Suppressor macrophage treated with lipopolysaccharide for 4 hours (primary cell): ENCODE data around the gene C19orf81.
"Not testable (repeated sequence)": the region's sequence is repeated elsewhere in the genome, so short reads cannot be mapped to it uniquely, and the experiment has no call there.

ENCODE experiments used
- DNase-seq: peaks from one replicate; pipeline ENCODE4 v3.0.0-alpha.2; 2020

Gene C19orf81

DNA sequence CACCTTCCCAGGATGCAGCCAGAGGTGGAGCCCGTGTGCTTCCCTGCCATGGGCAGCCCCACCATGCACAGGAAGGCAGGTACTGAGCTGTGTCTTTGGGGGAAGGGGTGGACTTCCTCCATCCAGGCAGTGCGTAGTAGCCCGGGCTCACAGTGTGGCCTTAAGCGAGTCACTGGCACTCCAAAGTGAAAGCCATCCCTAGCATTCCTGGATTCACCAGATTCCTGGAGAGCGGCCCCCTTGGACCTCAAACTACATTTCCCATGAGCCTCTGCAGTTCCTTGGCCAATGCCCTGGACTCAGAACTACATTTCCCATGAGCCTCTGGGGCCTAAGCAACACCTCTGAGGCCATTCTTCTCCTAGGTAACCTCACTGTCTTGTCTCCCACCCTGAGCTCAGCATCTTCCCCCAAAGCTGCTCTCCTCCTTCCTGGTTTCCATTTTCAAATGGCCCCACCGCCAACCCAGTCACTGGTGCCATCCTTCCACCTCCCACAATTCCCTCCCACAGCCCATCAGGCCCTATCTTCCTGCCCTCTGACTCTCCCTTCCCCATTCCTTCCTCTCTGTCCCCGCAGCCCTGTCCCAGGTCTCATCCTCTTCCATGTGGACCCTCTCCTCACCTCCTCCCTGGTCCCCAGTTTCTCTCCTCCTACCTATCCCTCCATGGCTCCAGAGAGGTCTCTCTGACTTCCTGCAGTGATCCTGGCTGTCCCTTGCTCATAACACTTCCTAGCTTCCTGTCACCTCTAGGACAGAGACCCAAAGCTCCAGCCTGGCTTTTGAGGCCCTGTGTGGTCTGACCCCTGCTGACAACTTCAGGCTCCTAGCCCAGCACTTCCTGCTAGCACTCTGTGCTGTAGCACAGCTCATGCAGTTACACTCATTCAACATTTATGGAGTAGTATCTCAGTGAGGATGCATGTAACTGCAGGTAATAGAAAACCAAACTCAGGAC, at the start of gene C19orf81:
Gene C19orf81 (plus strand): TSS at position 13 of the 959 bp plus-strand sequence. CDS start 0 bp downstream, at position 13.
- no peak for DNase-seq

DNA sequence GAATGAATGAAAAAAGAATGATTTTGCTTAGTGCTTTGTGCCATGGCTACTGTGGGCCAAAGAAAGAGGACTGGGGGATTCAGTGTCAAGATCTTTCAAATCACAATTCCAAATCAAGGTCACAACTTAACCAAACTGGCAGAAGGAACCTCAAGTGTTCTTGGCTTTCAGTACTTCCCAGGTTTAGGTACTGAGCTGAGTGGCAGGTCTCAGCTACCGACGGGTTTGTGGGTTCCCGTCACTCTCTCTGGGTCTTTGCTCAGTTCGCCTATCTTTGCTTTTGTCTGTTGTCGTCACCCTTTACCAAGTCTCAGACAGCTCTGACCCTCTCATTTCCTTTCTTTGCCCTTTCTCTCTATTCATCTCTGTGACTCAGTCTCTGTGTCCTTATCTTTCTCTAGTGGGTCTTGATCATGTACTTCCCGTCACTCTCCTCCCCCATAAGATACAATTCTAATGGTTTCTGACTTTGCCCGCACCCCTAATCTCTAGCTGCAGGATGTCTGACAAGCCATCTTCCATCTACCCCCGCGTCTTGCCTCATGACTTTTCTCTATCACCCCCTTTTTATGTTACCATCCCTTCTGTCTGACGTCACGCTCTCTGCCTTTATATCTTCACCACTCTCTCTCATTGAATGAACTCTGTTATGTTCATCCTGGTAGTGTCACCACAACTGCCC, 47.7 kb upstream of the C19orf81 start:
- no peak for DNase-seq

DNA sequence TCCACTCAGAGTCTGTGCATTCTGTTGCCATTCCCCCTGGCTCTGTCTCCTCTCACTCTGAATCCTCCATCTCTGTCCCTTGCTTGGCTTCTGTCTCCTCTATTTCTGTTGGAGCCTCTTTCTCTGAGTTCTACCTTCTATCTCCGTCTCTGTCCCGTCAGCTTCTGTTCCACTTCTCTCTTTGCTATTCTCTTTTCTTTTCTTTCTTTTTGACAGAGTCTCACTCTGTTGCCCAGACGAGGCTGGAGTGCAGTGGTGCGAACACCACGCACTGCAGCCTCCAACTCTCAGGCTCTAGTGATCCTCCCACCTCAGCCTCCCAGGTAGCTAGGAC, 47.2 kb upstream of the C19orf81 start:
- no peak for DNase-seq

DNA sequence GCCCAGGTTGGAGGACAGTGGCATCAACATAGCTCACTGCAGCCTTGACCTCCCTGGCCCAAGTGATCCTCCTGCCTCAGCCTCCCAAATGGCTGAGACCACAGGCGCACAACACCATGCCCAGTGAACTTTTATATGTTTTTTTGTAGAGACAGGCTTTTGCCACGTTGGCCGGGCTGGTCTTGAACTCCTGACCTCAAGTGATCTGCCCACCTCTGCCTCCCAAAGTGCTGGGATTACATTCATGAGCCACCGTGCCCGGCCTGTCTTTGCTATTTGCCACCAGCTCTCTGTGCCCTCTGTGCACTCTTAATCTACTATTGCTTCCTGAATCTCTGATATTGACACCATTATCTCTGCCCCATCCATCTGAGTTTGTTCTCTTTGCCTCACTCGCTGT, 46.7 kb upstream of the C19orf81 start:
- DNase-seq = no peak

DNA sequence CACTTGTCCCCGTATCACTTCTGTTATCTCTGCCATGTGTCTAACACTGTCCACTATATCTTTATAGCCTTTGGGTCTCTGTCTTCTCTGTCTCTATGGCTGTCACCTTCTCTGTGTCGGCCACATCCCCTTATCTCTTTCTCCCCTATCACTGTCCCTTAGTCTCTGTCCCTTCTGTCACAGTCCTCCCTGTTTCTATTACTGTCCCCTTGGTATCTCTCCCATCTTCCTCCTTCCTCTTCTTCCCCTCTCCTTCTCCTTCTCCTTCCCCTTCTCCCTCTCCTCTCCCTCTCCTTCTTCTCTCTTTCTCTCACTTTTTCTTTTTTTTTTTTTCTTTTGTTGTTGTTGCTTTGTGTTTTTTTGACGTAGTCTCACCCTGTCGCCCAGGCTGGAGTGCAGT, 46.3 kb upstream of the C19orf81 start:
- no peak for DNase-seq

DNA sequence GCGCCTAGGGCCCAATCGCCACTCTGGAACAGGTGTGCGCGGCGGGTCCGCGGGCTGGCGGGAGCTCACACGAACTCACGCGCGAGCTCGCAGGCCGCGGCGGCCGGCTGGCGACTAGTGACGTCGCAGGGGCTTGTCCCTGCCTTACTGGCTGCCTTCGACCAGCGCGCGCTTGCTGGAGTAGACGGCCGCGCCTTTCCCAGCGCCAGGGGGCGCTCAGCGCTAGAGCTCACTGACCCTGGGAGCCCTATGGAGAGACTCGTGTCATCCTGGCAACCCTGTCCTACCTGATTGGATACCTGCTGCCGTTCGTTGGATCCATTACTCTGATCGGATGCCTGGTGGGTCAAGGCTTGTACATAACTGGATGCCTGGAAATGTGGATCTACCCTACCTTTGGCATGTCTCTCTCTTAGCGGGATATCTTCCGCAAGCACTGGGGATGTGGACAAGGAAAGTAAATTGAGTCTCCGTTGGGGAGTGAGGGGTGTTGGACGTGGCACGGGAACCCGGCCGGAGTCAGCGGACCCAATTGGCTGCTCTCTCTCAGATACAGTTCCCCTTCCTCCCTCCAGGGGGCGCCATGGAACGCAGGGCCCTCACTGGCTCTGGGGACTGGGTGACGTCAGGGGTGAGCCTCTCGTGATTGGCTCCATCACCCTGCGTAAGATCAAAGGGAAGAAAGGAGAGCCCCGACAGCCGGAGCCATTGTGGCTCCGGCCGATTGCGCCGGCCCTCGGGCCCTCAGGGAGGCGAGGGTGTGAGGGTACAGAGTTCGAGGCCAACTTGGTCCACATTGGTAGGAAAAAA, 44.8 kb upstream of the C19orf81 start:
- not testable (repeated sequence) for DNase-seq

DNA sequence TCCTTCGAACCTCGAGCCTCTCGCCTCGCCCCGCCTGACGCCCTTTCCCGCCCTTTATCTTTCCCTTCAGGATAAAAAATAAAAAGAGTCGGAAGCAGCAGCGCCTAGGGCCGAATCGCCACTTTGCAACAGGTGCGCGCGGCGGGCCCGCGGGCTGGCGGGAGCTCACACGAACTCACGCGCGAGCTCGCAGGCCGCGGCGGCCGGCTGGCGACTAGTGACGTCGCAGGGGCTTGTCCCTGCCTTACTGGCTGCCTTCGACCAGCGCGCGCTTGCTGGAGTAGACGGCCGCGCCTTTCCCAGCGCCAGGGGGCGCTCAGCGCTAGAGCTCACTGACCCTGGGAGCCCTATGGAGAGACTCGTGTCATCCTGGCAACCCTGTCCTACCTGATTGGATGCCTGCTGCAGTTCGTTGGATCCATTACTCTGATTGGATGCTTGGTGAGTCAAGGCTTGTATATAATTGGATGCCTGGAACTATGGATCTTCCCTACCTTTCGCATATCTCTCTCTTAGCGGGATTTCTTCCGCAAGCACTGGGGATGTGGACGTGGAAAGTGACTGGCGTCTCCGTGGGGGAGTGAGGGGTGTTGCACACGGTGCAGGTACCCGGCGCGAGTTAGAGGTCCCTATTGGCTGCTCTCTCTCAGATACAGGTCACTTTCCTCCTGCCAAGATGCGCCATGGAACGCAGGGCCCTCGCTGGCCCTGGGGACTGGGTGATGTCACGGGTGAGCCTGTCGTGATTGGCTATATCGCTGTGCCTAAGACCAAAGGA, 43.0 kb upstream of the C19orf81 start:
- not testable (repeated sequence) for DNase-seq

DNA sequence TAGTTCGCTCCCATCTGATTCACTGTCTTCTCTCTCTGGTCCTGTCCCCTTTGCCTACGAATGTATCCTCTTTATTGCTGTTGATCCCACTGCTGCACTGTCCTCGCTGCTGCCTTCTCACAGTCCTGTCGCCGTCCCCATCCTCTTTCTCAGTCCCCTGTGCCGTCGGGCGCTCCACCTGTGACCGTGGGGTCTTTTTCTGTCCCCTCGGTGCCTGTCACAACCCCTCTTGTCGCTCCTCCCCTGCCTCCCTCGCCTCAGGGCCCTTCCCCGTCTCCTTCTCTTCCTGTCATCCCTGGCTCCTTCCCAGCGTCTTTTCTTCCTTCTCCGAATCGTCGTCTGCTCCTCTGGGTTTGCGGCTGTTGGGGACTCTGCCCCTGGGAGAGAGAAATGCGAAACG, 41.9 kb upstream of the C19orf81 start:
- no peak for DNase-seq

DNA sequence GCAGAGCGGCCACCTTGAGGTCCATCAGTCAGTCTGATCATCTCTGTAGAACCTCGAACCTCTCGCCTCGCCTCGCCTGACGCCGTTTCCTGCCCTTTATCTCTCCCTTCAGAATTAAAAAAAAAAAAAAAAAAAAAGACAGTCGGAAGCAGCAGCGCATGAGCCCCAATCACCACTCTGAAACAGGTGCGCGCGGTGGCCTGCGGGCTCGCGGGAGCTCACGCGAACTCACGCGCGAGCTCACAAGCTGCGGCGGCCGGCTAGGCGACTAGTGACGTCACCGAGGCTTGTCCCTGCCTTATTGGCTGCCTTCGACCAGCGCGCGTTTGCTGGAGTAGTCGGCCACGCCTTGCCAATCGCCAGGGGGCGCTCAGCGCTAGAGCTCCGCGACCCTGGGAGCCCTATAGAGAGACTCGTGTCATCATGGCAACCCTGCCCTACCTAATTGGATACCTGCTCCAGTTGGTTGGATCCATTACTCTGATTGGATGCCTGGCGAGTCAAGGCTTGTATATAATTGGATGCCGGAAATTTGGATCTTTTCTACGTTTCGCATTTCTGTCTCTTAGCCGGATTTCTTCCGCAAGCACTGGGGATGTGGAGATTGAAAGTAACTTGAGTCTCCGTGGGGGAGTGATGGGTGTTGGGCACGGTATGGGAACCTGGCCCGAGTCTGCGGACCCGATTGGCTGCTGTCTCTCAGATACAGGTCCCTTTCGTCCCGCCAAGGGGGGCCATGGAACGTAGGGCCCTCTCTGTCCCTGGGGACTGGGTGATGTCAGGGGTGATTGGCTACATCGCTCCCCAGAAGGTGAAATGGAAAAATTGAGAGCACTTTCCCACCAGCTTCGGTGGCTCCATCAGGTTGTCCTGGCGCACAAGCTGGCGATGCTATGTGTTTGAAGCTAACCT, 41.1 kb upstream of the C19orf81 start:
- DNase-seq = peak; percentile 75

DNA sequence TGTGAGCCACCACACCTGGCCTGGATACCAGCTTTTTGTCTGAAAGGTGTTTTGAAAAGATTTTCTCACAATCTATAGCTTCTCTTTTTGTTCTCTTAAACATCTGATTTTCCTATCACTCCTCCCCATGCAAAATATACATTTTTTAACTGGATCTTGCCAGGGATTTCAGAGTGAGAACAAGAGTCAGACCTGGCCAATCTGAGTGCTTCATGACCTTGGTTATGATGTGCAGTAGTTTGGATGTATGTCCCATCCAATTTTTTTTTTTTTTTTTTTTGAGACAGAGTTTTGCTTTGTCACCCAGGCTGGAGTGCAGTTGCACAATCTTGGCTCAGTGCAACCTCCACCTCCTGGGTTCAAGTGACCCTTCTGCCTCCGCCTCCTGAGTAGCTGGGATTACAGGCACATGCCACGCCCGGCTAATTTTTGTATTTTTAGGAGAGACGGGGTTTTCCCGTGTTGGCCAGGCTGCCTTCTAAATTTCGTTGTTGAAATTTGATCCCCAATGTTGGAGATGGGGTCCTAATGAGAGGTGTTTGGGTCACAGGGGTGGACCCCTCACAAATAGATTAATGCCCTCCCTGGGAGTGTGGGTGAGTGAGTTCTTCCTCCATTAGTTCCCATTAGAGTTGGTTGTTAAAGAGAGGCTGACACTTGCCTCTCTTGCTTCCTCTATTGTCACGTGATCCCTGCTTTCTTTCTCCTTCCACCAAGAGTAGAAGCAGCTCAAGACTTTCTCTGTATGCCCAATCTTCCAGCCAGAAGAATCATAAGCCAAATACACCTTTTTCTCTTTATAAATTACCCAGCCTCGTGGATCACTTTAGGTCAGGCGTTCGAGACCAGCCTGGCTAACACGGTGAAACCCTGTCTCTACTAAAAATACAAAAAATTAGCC, 36.5 kb upstream of the C19orf81 start:
- not testable (repeated sequence) for DNase-seq

DNA sequence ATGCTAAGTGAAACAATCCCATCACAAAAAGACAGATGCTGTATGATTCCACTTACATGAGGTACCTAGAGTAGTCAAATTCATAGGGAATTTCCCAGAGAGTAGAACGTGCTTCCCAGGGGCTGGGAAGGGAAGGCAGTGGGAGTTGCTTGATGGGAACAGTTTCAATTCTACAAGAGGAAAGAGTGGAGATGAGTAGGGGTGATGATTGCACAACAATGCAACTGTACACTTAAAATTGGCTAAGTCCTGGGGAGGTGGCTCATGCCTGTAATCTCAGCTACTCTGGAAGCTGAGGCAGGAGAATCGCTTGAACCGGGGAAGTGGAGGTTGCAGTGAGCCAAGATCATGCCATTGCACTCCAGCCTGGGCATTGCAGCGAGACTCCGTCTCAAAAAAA, 30.9 kb upstream of the C19orf81 start:
- not testable (repeated sequence) for DNase-seq

DNA sequence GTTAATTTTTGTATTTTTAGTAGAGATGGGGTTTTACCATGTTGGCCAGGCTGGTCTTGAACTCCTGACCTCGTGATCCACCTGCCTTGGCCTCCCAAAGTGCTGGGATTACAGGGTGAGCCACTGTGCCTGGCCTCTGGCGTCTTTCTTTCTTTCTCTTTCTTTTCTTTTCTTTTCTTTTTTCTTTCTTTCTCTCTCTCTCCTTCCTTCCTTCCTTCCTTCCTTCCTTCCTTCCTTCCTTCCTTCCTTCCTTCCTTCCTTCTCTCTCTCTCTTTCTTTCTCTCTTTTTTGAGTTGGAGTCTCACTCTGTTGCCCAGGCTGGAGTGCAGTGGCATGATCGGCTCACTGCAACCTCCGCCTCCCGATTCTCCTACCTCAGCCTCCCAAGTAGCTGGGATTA, 30.1 kb upstream of the C19orf81 start:
- not testable (repeated sequence) for DNase-seq

DNA sequence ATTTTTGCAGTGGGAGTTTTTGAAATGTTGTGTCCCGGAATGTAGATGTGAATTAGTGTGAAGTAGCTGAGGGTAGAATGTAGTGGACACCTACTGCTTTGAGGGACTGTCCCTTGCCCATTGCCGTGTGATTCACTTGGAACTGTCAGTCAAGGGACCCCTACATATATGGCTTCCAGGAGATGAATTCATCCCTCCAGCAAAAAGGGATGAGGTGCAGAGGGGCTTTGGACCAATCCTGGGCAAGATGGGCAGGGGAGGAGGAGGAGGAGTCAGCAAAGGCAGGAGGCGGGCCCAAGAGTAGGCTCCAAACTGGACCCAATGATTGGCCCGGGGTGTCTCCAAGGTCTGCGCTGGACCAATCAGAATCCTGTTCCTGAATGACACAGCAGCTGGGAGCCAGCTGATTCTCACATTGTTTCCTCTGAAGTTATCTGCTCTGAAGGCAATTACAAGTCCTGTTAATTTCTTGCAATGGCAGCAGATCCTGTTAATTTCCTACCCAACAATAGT, 28.8 kb upstream of the C19orf81 start:
- not testable (repeated sequence) for DNase-seq

DNA sequence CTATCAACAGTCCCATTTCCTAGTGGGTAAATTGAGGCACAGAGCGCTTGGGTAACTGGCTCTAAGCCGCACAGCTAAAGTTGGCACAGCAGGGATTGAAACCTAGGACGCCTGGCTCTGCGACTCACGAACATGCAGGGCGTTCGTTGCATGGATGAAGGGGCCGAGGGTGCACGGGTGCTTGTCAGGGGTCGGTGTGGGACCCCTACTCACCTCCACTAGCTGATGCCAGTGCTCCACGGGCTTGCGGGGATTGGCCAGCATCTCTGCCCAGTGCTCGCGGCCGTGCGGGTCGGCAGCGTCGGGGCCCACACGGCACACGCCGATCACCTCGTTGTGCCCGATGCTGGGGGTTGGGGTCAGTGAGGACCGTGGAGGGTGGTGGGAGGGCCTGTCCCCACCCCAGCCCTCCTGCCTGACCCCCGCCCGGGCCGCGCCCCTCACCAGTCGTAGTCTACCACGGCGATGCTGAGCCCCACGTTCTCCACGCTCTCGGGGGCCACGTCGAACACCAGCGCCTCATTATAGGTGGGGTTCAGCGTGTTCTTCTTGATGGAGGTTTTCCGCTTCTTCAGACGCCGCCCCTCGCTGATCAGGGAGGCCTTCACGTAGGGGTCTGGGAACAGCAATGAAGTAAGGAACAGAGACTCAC, 24.2 kb upstream of the C19orf81 start:
- DNase-seq = no peak

DNA sequence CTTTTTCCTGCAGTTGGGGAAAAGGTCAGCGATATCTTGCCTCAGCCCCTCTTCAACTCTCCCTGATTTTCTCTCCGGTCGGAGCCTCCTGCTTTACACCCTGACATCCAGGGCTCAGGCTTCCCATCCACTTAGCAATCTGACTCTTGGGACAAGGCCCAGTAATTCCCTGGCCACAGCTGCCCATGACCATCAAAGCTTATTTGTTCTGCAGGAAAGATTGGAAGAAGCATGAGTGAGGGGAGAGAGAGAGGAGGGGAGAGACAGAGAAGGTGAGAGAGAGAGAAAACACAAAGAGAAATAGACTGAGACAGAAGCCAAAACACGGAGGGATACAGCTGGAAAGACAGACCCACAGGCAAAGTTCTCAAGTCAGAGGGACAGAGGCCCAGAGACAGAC, 23.2 kb upstream of the C19orf81 start:
- DNase-seq = no peak

DNA sequence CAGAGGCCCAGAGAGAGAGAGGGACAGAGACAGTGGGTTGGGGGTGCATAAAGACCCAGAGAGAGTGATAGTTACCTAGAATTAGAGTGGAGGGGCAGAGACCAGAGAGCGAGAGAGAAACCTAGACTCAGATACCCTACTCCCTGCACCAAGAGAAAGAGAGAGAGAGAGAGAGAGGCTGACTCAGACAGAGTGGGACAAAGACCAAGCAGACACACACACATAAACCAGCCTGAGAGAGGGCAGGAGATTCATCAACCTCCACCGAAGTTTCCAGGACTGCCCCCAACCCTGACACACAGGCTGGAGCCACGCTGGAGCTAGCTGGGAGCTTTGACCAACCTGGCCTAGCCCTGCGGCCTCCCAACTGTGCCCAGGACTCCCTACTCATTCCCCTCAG, 22.4 kb upstream of the C19orf81 start:
- no peak for DNase-seq

DNA sequence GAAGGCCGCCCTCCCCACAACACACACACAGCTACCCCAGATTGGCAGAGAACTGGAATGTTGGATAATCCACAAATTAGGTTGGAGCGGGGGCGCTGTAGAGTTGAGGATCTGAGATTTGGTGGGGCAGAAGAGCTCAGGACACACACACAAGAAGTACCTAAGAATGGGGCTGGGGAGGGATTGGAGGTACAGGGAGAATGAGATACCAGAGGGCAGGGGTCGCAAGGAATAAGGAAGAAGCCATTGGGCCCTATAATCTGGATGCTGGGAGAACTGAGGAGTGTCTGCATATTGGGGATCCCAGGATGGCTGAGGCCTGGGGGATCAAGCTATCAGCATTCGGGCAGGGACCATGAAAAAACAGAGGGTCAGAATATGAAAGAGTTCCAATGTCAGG, 21.1 kb upstream of the C19orf81 start:
- DNase-seq = no peak

DNA sequence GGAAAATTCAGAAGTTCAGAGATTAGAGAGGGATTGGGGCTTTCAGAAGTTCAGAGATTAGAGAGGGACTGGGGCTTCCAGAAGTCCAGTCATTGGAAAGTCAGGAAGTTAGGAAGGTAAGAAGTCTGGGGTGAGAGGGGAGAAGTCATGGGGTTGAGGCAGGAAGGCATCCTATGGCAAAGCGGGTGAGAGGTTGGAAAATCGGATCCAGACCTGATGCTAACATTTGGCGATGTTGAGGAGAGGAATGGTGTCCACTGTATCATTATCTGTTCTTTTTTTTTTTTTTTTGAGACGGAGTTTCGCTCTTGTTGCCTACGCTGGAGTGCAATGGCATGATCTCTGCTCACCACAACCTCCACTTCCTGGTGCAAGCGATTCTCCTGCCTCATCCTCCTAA, 20.7 kb upstream of the C19orf81 start:
- DNase-seq = no peak

DNA sequence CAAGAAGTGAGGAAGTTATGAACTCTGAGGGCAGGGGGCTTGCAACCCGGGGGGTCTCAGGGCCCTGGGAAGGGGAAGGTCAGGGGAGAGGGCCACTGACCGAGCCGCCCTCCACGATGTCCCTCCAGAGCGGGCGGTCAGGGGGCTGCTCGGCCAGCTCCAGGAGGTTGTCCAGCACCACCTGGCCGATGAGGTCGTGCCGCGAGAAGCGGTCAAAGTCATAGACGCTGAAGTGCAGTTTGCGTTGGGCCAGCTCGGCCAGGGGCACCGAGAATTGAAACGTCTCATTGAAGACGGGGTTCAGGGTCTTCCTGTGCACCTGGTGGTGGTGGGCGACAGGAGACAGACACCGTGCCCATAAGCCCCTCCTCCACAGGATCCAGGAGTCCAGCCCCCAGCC, 20.1 kb upstream of the C19orf81 start:
- no peak for DNase-seq

DNA sequence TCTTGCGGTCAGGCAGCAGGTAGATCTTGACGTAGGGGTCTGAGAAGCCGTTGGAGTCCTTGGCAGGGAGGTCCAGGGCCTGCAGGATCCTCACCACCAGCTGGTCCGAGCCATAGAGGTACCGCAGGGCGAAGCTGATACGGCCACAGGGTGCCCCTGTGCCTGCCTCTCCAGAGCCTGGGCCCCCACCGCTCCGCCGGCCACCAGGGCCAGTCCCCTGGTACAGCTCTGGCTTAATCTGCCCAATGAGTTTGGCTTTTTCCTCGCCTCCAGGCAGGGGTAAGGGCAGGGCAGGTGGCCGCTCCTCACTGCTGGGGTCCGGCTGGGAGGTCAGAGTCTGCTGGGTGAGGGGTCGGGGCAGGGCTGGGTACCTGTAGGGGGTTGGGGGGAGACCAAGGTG, 19.4 kb upstream of the C19orf81 start:
- no peak for DNase-seq
